HepG2 (cell line): ENCODE measurements around the gene NEURL2. TPM values are rescaled to one million over a fixed set of nuclear protein-coding genes. Genes with fewer than 3 reads are reported as not detected.

Experiments
- ATAC-seq: fragments of 200-7000 bp; cut with Tn5 transposase; 3 replicates; pipeline ENCODE4 v1.9.1; 2020; ENCODE audit warnings: mild to moderate bottlenecking, moderate library complexity
- BruUV-seq: library from RNA; stranded (reverse); fragments of 400-500 nt; replicated peaks from 2 replicates; lab custom pipeline; 2021; lab: Mats Ljungman, UMichigan
- CTCF ChIA-PET: fragments of 300-600 bp; formaldehyde crosslinking; extraction: SDS; loops from one replicate; lab custom pipeline; 2021; ENCODE audit warnings: low total read pairs, inconsistent platforms, low intra/inter-chr PET ratio; lab: Yijun Ruan, JAX
- POLR2A ChIA-PET: fragments of 350-600 bp; sonication (Branson Sonifier 250); formaldehyde crosslinking; loops from one replicate; lab custom pipeline; 2020; ENCODE audit warnings: antibody characterized with exemption, inconsistent platforms; lab: Yijun Ruan, JAX
- DNase-seq: peaks from one replicate; pipeline ENCODE4 v3.0.0-alpha.2; 2015; ENCODE audit warnings: low spot score
- FAIRE-seq: peaks from 3 replicates; lab custom pipeline; 2011; peaks lifted over from hg19 to GRCh38; lab: Jason Lieb, UNC
- H2AFZ ChIP-seq: one replicate; pipeline ENCODE4 v1.6.1; 2011; ENCODE audit warnings: low read length, inconsistent platforms
- H3K27ac ChIP-seq: fragments of 300-600 bp; 3 replicates; pipeline ENCODE4 v1.8.0; 2011; ENCODE audit warnings: mixed run types, mild to moderate bottlenecking, mixed read lengths, low read length, inconsistent platforms; ENCODE audit not compliant: insufficient read depth; ENCODE audit errors: extremely low read length
- H3K27me3 ChIP-seq, 2 experiments: fragments of 200-600 bp in 1 of 2; 2 replicates in 1 of 2; 3 replicates in 1 of 2; pipeline versions ENCODE4 v1.6.0 to v1.8.0; 2011; ENCODE audit warnings: low read length in 2 of 2, mild to moderate bottlenecking in 2 of 2, moderate library complexity in 2 of 2, inconsistent platforms in 1 of 2; ENCODE audit not compliant: insufficient read depth in 2 of 2, control insufficient read depth in 1 of 2
- H3K36me3 ChIP-seq, 2 experiments: fragments of 200-600 bp in 1 of 2; replicated peaks in 1 of 2; 2 replicates in 1 of 2; 3 replicates in 1 of 2; pipeline versions ENCODE4 v1.5.1 to v1.8.0; 2011; ENCODE audit warnings: low read length in 2 of 2, inconsistent platforms in 1 of 2; ENCODE audit not compliant: insufficient read depth in 2 of 2, control insufficient read depth in 1 of 2
- H3K4me1 ChIP-seq: 2 replicates; pipeline ENCODE4 v1.5.1; 2012; ENCODE audit warnings: low read length, inconsistent platforms; ENCODE audit not compliant: insufficient read depth
- H3K4me2 ChIP-seq: 2 replicates; pipeline ENCODE4 v1.6.0; 2011; ENCODE audit warnings: low read depth, low read length, inconsistent platforms
- H3K4me3 ChIP-seq, 3 experiments: fragments of 200-600 bp in 1 of 3; sonication (generic), shearing (Covaris generic) in 1 of 3; replicated peaks in 1 of 3; 2 replicates each; pipeline ENCODE4 v1.5.1; 2011 to 2016; ENCODE audit warnings: low read length in 3 of 3, inconsistent platforms in 2 of 3, low read depth in 2 of 3, mild to moderate bottlenecking in 2 of 3, control low read depth in 1 of 3, mixed read lengths in 1 of 3; ENCODE audit not compliant: insufficient read depth in 1 of 3
- H3K79me2 ChIP-seq: one replicate; pipeline ENCODE4 v1.6.1; 2011; ENCODE audit warnings: low read length, inconsistent platforms; ENCODE audit not compliant: insufficient read depth
- H3K9ac ChIP-seq: 2 replicates; pipeline ENCODE4 v1.6.0; 2011; ENCODE audit warnings: mild to moderate bottlenecking, low read depth, low read length, inconsistent platforms; ENCODE audit not compliant: insufficient read depth
- H3K9me3 ChIP-seq: 2 replicates; pipeline ENCODE4 v1.5.1; 2012; ENCODE audit warnings: mild to moderate bottlenecking, low read length
- H4K20me1 ChIP-seq: 2 replicates; pipeline ENCODE4 v1.6.0; 2011; ENCODE audit warnings: inconsistent platforms, mild to moderate bottlenecking, low read length, moderate library complexity; ENCODE audit not compliant: insufficient read depth
- CBX2 ChIP-seq, 2 experiments: fragments of 200-600 bp in 1 of 2; sonication (generic); formaldehyde crosslinking in 1 of 2; IDR thresholded peaks; 2 replicates each; pipeline versions ENCODE4 v1.7.0 to v1.8.1; 2018 to 2022; ENCODE audit warnings: low read depth in 2 of 2, low read length in 1 of 2, mild to moderate bottlenecking in 1 of 2, missing genetic modification reagents in 1 of 2
- CHD2 ChIP-seq: IDR thresholded peaks from 2 replicates; pipeline ENCODE4 v1.6.1; 2011; ENCODE audit warnings: low read depth, low read length, improper control_type of control experiment
- KDM3A ChIP-seq: IDR thresholded peaks from 2 replicates; pipeline ENCODE4 v1.6.1; 2018; ENCODE audit warnings: low read depth, missing compliant biosample characterization
- NFAT5 ChIP-seq: sonication (generic); formaldehyde crosslinking; IDR thresholded peaks from 2 replicates; pipeline ENCODE4 v1.4.0; 2020; ENCODE audit warnings: missing genetic modification reagents
- RBAK ChIP-seq: sonication (generic); formaldehyde crosslinking; IDR thresholded peaks from 2 replicates; pipeline ENCODE4 v1.5.1; 2020; ENCODE audit warnings: mild to moderate bottlenecking, missing genetic modification reagents
- SMAD1 ChIP-seq: sonication (generic); formaldehyde crosslinking; IDR thresholded peaks from 2 replicates; pipeline ENCODE4 v1.4.0; 2020; ENCODE audit warnings: missing genetic modification reagents, low read depth, mild to moderate bottlenecking, borderline replicate concordance
- THRA ChIP-seq: sonication (generic); formaldehyde crosslinking; IDR thresholded peaks from 2 replicates; pipeline ENCODE4 v1.4.0; 2020; ENCODE audit warnings: missing genetic modification reagents, borderline replicate concordance
- ZBTB26 ChIP-seq: IDR thresholded peaks from 2 replicates; pipeline ENCODE4 v1.6.1; 2016; ENCODE audit warnings: missing compliant biosample characterization, missing genetic modification reagents, borderline replicate concordance
- ZFP1 ChIP-seq: IDR thresholded peaks from 2 replicates; pipeline ENCODE4 v1.6.1; 2016
- ZFP36 ChIP-seq: fragments of 150-350 bp; IDR thresholded peaks from 2 replicates; pipeline ENCODE4 v1.6.1; 2018; ENCODE audit warnings: borderline replicate concordance, low read length, low read depth; ENCODE audit not compliant: partially characterized antibody
- ZFP41 ChIP-seq: sonication (generic); formaldehyde crosslinking; IDR thresholded peaks from 2 replicates; pipeline ENCODE4 v1.4.0; 2020; ENCODE audit warnings: mild to moderate bottlenecking, missing genetic modification reagents, borderline replicate concordance
- ZNF274 ChIP-seq: sonication (generic); formaldehyde crosslinking; IDR thresholded peaks from 2 replicates; pipeline ENCODE4 v1.5.1; 2020; ENCODE audit warnings: mild to moderate bottlenecking, missing genetic modification reagents
- ZNF343 ChIP-seq: sonication (generic); formaldehyde crosslinking; IDR thresholded peaks from 2 replicates; pipeline ENCODE4 v1.4.0; 2020; ENCODE audit warnings: mild to moderate bottlenecking, missing genetic modification reagents
- ZNF530 ChIP-seq: sonication (generic); formaldehyde crosslinking; IDR thresholded peaks from 2 replicates; pipeline ENCODE4 v1.5.0; 2020; ENCODE audit warnings: low read depth, mild to moderate bottlenecking, missing genetic modification reagents
- ZNF558 ChIP-seq: sonication (generic); formaldehyde crosslinking; IDR thresholded peaks from 2 replicates; pipeline ENCODE4 v1.9.0; 2022; ENCODE audit warnings: mild to moderate bottlenecking, missing genetic modification reagents, borderline replicate concordance
- ZNF570 ChIP-seq: sonication (generic); formaldehyde crosslinking; IDR thresholded peaks from 2 replicates; pipeline ENCODE4 v1.4.0; 2020; ENCODE audit warnings: mild to moderate bottlenecking, missing genetic modification reagents, borderline replicate concordance
- ZNF775 ChIP-seq: sonication (generic); formaldehyde crosslinking; IDR thresholded peaks from 2 replicates; pipeline ENCODE4 v1.4.0; 2020; ENCODE audit warnings: missing genetic modification reagents, mild to moderate bottlenecking, moderate library complexity, borderline replicate concordance
- WGBS: methylation state at CpG from one replicate; pipeline ENCODE4 v1.1.6; 2017; ENCODE audit warnings: low lambda C conversion rate; 5-methylcytosine and 5-hydroxymethylcytosine counted together
- in situ Hi-C: cut with HindIII; loops from 2 replicates; pipeline ENCODE4 v1.10.0; 2017; ENCODE audit warnings: low pct_unique_long_range_greater_than_20kb; ENCODE audit not compliant: extremely low pct_ligation_motif_present
- intact Hi-C: fragments of 100-400 bp; cut with micrococcal nuclease; formaldehyde crosslinking; loops from one replicate; pipeline ENCODE4 v1.10.0; 2022; ENCODE audit not compliant: unreplicated experiment
- polyA plus RNA-seq, 8 experiments: library from polyadenylated mRNA; depleted of rRNA in 3 of 8; stranded (reverse) in 7 of 8; unstranded in 1 of 8; fragments of >200 nt; fragmentation: Illumina TruSeq in 4 of 8; extraction: Trizol in 4 of 8; gene quantifications; 2 replicates each; pipeline versions ENCODE4 v1.2.1 to v1.2.3, GENCODE V29; 2011 to 2016; ENCODE audit warnings: low read depth in 4 of 8, missing spikeins in 1 of 8, mixed read lengths in 1 of 8; ENCODE audit not compliant: insufficient read depth in 1 of 8
- total RNA-seq, 5 experiments: library from RNA; depleted of rRNA; stranded (reverse); fragments of >200 nt; fragmentation: Illumina TruSeq; extraction: Trizol; gene quantifications; 2 replicates each; pipeline ENCODE4 v1.2.3, GENCODE V29; 2016; ENCODE audit warnings: low read depth in 1 of 5

The NEURL2 gene
- total and polyA plus RNA-seq, 2 of the 13 experiments (the other 11 are each of a cell fraction or from before 2014, with no cell fraction given): 7.2 to 9.7 TPM

GRCh38 chr20:45857882-45858216, 33.2 kb downstream of the NEURL2 start:
- in situ Hi-C loops: no loop called here
- no peaks in the 10 kb centered on the region for H3K36me3 ChIP-seq
- intact Hi-C loops: loop anchor here (2.0 kb wide), 2 partner anchors 33 to 77 kb away; partner anchors contain the start of genes CTSA, NEURL2 and PCIF1
- ChIA-PET POLR2A (interaction anchor here (0.5 to 7.6 kb wide), 12 partner anchors 11 to 85 kb away, joined by 3 to 85 read pairs (median 5); partner anchors contain the start of genes CTSA, NEURL2, PCIF1 and SNX21), CTCF (no interaction called here)
- DNase-seq (no peak), ATAC-seq (no peak), FAIRE-seq (no peak)
- peak overlapping the region; percentile 80 for H3K9ac ChIP-seq
- H3K27me3 ChIP-seq: no peaks in the 10 kb centered on the region; a peak in 1 of 5 replicates
- peaks cover 59% of the 10 kb centered on the region for H3K4me1 ChIP-seq
- H2AFZ ChIP-seq: no peak overlapping the region
- H3K9me3 ChIP-seq: no peaks in the 10 kb centered on the region
- no peaks in the 10 kb centered on the region for H4K20me1 ChIP-seq
- 47% methylated on average over 13 of the region's 13 CpGs for WGBS
- peak overlapping the region; percentile 87 for H3K4me2 ChIP-seq
- peak overlapping the region; percentile 78 to 91 (median 83) for H3K4me3 ChIP-seq
- H3K79me2 ChIP-seq: peaks cover 4% of the 10 kb centered on the region
- BruUV-seq: no TSS peak
- peak overlapping the region; percentile 43 for H3K27ac ChIP-seq
- no peak for TF ChIP-seq ZBTB26
- no peak for TF ChIP-seq THRA (CRISPR knock-in tag)
- no peak for TF ChIP-seq CBX2 (IDR thresholded peaks at IDR 0.05; ENCODE audit: low read depth, low read length)
- TF ChIP-seq CBX2 (CRISPR knock-in tag; IDR thresholded peaks at IDR 0.05; ENCODE audit: low read depth): no peak
- no peak for TF ChIP-seq ZFP1 (CRISPR knock-in tag)
- no peak for TF ChIP-seq ZNF570 (CRISPR knock-in tag)
- TF ChIP-seq NFAT5 (CRISPR knock-in tag): no peak
- 0 out of 2 replicates have a peak, but pooled peaks have one; percentile 11 for TF ChIP-seq ZNF274 (CRISPR knock-in tag)
- no peak for TF ChIP-seq CHD2
- TF ChIP-seq ZNF343 (CRISPR knock-in tag): no peak
- no peak for TF ChIP-seq KDM3A (CRISPR knock-in tag)
- TF ChIP-seq ZNF775 (CRISPR knock-in tag): no peak
- no peak for TF ChIP-seq SMAD1 (CRISPR knock-in tag)
- no peak for TF ChIP-seq RBAK (CRISPR knock-in tag)
- TF ChIP-seq ZFP36: peak; percentile 87
- 0 out of 2 replicates have a peak, but pooled peaks have one; percentile 4 for TF ChIP-seq ZNF558
- TF ChIP-seq ZNF530 (CRISPR knock-in tag): 0 out of 2 replicates have a peak, but pooled peaks have one; percentile 16
- no peak for TF ChIP-seq ZFP41
